HepG2 (cell line): ENCODE data around the gene TAMM41. TPM values are rescaled to one million over a fixed set of nuclear protein-coding genes. Genes with fewer than 3 reads are reported as not detected.

ENCODE experiments used
- BRCA1 ChIP-seq: sonication (generic); formaldehyde crosslinking; IDR thresholded peaks from 2 replicates; pipeline ENCODE4 v1.4.0; 2020; ENCODE audit warnings: missing genetic modification reagents
- EHMT2 ChIP-seq: fragments of 200-600 bp; sonication (generic); IDR thresholded peaks from 2 replicates; pipeline ENCODE4 v1.7.0; 2017; ENCODE audit warnings: antibody characterized with exemption, low read depth, low read length, borderline replicate concordance
- FOXP1 ChIP-seq, 2 experiments: fragments of 450-650 bp in 1 of 2; IDR thresholded peaks; 2 replicates each; pipeline ENCODE4 v1.6.1; 2017 to 2018; ENCODE audit warnings: antibody characterized with exemption in 1 of 2
- KIAA2018 ChIP-seq: sonication (generic); formaldehyde crosslinking; IDR thresholded peaks from 2 replicates; pipeline ENCODE4 v1.5.0; 2020; ENCODE audit warnings: mild to moderate bottlenecking, missing genetic modification reagents, borderline replicate concordance
- KLF16 ChIP-seq, 2 experiments: sonication (generic) in 1 of 2; formaldehyde crosslinking in 1 of 2; IDR thresholded peaks; 2 replicates each; pipeline versions ENCODE4 v1.6.1 to v1.8.0; 2016 to 2023; ENCODE audit warnings: missing genetic modification reagents in 2 of 2, missing compliant biosample characterization in 1 of 2
- TCF7 ChIP-seq: sonication (generic); IDR thresholded peaks from 2 replicates; pipeline ENCODE4 v1.6.1; 2016; ENCODE audit warnings: antibody characterized with exemption, low read depth
- ZBTB4 ChIP-seq: sonication (generic); formaldehyde crosslinking; IDR thresholded peaks from 2 replicates; pipeline ENCODE4 v1.4.0; 2020; ENCODE audit warnings: missing genetic modification reagents, mild to moderate bottlenecking, borderline replicate concordance
- ZFP1 ChIP-seq: IDR thresholded peaks from 2 replicates; pipeline ENCODE4 v1.6.1; 2016
- ZIK1 ChIP-seq: sonication (generic); formaldehyde crosslinking; IDR thresholded peaks from 2 replicates; pipeline ENCODE4 v1.5.0; 2020; ENCODE audit warnings: mild to moderate bottlenecking, low read depth, missing genetic modification reagents, borderline replicate concordance
- polyA plus RNA-seq, 8 experiments: library from polyadenylated mRNA; depleted of rRNA in 3 of 8; stranded (reverse) in 7 of 8; unstranded in 1 of 8; fragments of >200 nt; fragmentation: Illumina TruSeq in 4 of 8; extraction: Trizol in 4 of 8; gene quantifications; 2 replicates each; pipeline versions ENCODE4 v1.2.1 to v1.2.3, GENCODE V29; 2011 to 2016; ENCODE audit warnings: low read depth in 4 of 8, missing spikeins in 1 of 8, mixed read lengths in 1 of 8; ENCODE audit not compliant: insufficient read depth in 1 of 8
- total RNA-seq, 5 experiments: library from RNA; depleted of rRNA; stranded (reverse); fragments of >200 nt; fragmentation: Illumina TruSeq; extraction: Trizol; gene quantifications; 2 replicates each; pipeline ENCODE4 v1.2.3, GENCODE V29; 2016; ENCODE audit warnings: low read depth in 1 of 5
- TF ChIP-seq, protein P1 (sequence below): sonication (generic); formaldehyde crosslinking; IDR thresholded peaks from 2 replicates; pipeline ENCODE4 v1.9.0; 2021; ENCODE audit warnings: missing genetic modification reagents, borderline replicate concordance
- TF ChIP-seq, protein P2 (sequence below): sonication (generic); formaldehyde crosslinking; IDR thresholded peaks from 2 replicates; pipeline ENCODE4 v1.8.1; 2022; ENCODE audit warnings: mild to moderate bottlenecking, missing genetic modification reagents

Gene TAMM41
- total and polyA plus RNA-seq, 2 of the 13 experiments (the other 11 are each of a cell fraction or from before 2014, with no cell fraction given), result 9.9 to 12.2 TPM

DNA sequence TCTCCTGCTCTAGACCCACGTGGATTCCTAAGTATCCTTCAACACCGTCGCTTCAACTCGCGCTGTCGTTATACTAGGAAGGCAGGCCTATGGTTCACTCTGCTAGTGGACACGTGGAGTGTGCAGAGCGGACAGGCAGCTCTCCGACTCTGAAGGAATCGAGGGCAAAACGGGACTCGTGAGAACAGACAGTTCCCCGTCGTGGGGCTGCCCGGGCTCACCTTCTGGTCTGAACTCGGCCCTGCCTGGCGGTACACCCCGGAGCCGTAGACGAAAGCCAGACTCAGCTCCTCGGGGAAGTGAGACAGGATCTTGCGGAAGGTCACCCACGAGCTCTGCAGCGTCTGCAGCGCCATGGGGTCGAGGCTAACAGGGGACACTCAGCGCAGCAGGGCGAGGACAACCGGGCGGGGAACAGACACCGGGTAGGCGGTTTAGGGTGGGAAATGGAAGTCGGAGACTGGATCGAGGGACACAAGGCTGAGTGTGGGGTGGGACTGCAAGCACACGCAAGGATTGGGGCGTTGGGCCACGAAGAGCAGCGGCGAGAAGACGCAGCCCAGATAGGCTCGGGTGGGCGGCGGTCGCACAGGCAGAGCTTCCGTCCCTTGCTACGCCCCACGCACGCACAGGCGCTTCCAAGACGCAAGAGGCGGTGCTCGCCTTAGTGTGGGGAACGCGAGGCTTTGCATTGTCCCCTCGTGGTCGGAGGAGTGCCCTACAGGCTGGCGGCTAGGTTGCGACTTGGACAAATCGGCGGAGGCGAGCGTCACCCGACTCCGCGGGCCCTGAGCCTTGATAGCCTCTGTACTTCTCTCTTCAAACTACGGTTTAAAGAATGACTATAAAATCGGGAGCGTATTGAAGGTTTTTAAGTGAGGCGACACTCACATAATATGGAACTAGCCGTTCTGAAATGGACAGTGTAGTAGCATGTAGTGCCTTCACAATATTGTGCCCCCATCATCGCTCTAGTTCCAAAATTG is at the start of gene TAMM41 (continued):
- TF ChIP-seq, protein P1, sequence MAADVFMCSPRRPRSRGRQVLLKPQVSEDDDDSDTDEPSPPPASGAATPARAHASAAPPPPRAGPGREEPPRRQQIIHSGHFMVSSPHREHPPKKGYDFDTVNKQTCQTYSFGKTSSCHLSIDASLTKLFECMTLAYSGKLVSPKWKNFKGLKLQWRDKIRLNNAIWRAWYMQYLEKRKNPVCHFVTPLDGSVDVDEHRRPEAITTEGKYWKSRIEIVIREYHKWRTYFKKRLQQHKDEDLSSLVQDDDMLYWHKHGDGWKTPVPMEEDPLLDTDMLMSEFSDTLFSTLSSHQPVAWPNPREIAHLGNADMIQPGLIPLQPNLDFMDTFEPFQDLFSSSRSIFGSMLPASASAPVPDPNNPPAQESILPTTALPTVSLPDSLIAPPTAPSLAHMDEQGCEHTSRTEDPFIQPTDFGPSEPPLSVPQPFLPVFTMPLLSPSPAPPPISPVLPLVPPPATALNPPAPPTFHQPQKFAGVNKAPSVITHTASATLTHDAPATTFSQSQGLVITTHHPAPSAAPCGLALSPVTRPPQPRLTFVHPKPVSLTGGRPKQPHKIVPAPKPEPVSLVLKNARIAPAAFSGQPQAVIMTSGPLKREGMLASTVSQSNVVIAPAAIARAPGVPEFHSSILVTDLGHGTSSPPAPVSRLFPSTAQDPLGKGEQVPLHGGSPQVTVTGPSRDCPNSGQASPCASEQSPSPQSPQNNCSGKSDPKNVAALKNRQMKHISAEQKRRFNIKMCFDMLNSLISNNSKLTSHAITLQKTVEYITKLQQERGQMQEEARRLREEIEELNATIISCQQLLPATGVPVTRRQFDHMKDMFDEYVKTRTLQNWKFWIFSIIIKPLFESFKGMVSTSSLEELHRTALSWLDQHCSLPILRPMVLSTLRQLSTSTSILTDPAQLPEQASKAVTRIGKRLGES (CRISPR knock-in tag), result no peak
- TF ChIP-seq KLF16 (CRISPR knock-in tag; IDR thresholded peaks at IDR 0.05) (peak in 1 of 2 experiments; percentile 92; a peak in 2 of 4 replicates), EHMT2 (no peak), BRCA1 (no peak), KIAA2018 (CRISPR knock-in tag) (no peak), ZFP1 (CRISPR knock-in tag) (no peak), ZBTB4 (CRISPR knock-in tag) (0 out of 2 replicates have a peak, but pooled peaks have one; percentile 42), ZIK1 (CRISPR knock-in tag) (peak; percentile 62; the same call in 1 of the 2 replicates), TCF7 (no peak), FOXP1 (IDR thresholded peaks at IDR 0.05) (no peak), FOXP1 (CRISPR knock-in tag; IDR thresholded peaks at IDR 0.05) (peak; percentile 20; the same call in 1 of the 2 replicates)
- TF ChIP-seq, protein P2, sequence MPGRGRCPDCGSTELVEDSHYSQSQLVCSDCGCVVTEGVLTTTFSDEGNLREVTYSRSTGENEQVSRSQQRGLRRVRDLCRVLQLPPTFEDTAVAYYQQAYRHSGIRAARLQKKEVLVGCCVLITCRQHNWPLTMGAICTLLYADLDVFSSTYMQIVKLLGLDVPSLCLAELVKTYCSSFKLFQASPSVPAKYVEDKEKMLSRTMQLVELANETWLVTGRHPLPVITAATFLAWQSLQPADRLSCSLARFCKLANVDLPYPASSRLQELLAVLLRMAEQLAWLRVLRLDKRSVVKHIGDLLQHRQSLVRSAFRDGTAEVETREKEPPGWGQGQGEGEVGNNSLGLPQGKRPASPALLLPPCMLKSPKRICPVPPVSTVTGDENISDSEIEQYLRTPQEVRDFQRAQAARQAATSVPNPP (CRISPR knock-in tag), result no peak
